Activated CD4-positive, alpha-beta T cell treated with anti-CD3 and anti-CD28 coated beads, Interleukin-2, amount 10 ng/mL, durations not matched to agents 7 days and 5 days (primary cell): ENCODE data around the gene PRRG2. TPM values are rescaled to one million over a fixed set of nuclear protein-coding genes. Genes with fewer than 3 reads are reported as not detected.

Experiments used
- CTCF ChIA-PET: fragments of 350-600 bp; sonication (Branson Sonifier 250); formaldehyde crosslinking; loops from one replicate; lab custom pipeline; 2021; ENCODE audit warnings: antibody characterized with exemption; lab: Charles Lee
- POLR2A ChIA-PET: fragments of 350-600 bp; sonication (Branson Sonifier 250); formaldehyde crosslinking; loops from one replicate; lab custom pipeline; 2021; ENCODE audit warnings: antibody characterized with exemption; lab: Charles Lee
- DNase-seq: peaks from one replicate; pipeline ENCODE4 v3.0.0-alpha.2; 2020
- H3K27ac Mint-ChIP-seq: one replicate; pipeline ENCODE4 v1.8.0; 2021; ENCODE audit warnings: mild to moderate bottlenecking, moderate library complexity, mixed read lengths
- H3K27me3 Mint-ChIP-seq: one replicate; pipeline ENCODE4 v1.8.0; 2021; ENCODE audit warnings: mixed read lengths
- H3K36me3 Mint-ChIP-seq: one replicate; pipeline ENCODE4 v1.8.0; 2021; ENCODE audit warnings: low read depth, mixed read lengths
- H3K4me1 Mint-ChIP-seq: one replicate; pipeline ENCODE4 v1.8.0; 2021; ENCODE audit warnings: mixed read lengths
- H3K4me3 Mint-ChIP-seq: one replicate; pipeline ENCODE4 v1.8.0; 2021; ENCODE audit warnings: mild to moderate bottlenecking, moderate library complexity, mixed read lengths
- H3K9me3 Mint-ChIP-seq: one replicate; pipeline ENCODE4 v1.8.0; 2021; ENCODE audit warnings: mixed read lengths
- total RNA-seq, 2 experiments: library from RNA; stranded (reverse); gene quantifications; one replicate each; pipeline ENCODE4 v1.2.3, GENCODE V29; 2021

The PRRG2 gene
- total RNA-seq, 2 experiments from 2014 or later, result 1.1 TPM

DNA sequence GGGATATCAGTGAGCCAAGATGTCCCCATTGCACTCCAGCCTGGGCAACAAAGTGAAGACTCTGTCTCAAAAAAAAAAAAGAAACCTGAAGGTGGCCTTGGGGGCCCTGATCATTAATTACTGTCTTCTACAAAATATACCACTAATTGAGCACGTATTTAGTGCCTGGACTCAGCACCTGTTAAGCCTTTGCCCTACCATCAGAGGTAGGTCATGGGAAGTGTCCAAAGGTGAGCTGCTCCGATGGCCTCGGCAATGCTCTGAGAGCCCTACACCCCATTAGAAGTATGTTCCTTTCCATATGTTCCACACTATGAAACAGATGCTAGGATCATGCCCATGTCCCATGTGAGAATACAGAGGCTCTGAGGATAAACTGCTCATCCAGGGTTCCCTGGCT, 21.7 kb upstream of the PRRG2 start:
- H3K27me3 Mint-ChIP-seq, result no peaks in the 10 kb centered on the region
- ChIA-PET CTCF (interaction anchor here (0.8 to 9.7 kb wide), 9 partner anchors 10 to 116 kb away, joined by 3 to 95 read pairs (median 5); partner anchors contain the start of gene FLT3LG), POLR2A (interaction anchor here (1.6 kb wide), 1 partner anchor 10 kb away, joined by 11 read pairs; no protein-coding TSS in a partner anchor)
- peaks cover 84% of the 10 kb centered on the region for H3K4me1 Mint-ChIP-seq
- peak overlapping the region; percentile 84 for H3K4me3 Mint-ChIP-seq
- no peaks in the 10 kb centered on the region for H3K9me3 Mint-ChIP-seq
- peak overlapping the region; percentile 94 for H3K27ac Mint-ChIP-seq
- peaks cover 70% of the 10 kb centered on the region for H3K36me3 Mint-ChIP-seq
- no peak for DNase-seq

DNA sequence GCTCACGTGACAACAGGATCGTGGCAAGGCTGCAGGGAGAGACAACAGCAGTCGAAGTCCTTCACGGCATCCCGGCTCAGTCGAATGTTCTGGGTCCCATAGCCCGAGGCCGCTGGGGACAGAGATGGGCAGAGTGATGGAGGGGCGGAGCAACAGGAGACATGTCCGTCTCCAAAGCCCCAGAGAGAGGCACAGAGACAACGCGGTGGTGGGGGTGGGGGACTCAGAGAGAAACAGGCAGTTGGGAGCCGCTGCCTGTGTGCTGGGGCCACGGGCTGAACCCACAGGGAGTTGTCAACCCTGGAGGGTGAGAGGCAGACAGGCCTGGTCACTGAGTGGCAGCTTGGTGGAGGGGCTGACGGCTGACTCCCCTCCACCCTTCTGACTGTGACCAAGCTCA, 21.2 kb upstream of the PRRG2 start:
- no peaks in the 10 kb centered on the region for H3K9me3 Mint-ChIP-seq
- H3K27me3 Mint-ChIP-seq, result no peaks in the 10 kb centered on the region
- ChIA-PET POLR2A (no interaction called here), CTCF (interaction anchor here (0.5 to 9.7 kb wide), 7 partner anchors 11 to 54 kb away, joined by 3 to 95 read pairs (median 8); no protein-coding TSS in a partner anchor)
- H3K4me1 Mint-ChIP-seq, result peaks cover 84% of the 10 kb centered on the region
- peak; percentile 46 for DNase-seq
- H3K27ac Mint-ChIP-seq, result peak overlapping the region; percentile 94
- peaks cover 70% of the 10 kb centered on the region for H3K36me3 Mint-ChIP-seq
- peak overlapping the region; percentile 84 for H3K4me3 Mint-ChIP-seq

DNA sequence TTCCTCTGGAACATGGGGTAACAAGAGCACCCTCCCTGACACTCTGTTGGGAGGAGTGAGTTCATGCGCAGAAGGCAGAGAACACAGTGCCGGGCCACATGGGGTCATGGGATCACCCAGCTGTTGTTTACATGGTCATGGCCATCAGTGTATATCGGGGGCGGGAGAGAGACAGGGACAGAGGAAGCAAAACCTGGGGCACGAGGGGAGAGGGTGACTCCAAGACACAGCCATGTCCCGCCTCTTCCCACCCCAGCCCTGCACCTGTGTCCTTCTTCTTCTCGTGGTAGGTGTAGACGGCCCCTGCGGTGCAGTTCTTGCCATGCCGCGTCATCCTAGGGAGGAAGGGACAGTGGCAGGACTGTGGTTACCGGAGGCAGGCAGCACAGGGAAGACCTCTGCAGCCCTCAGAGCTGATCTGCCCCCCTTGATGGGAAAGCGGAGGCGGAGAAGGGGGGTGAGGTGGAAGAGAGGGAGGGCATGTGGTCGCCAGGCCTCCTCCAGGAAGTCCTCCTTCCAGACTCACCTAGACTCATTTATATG, 20.7 kb upstream of the PRRG2 start:
- H3K9me3 Mint-ChIP-seq, result no peaks in the 10 kb centered on the region
- peak overlapping the region; percentile 84 for H3K4me3 Mint-ChIP-seq
- H3K27ac Mint-ChIP-seq, result peak overlapping the region; percentile 94
- H3K27me3 Mint-ChIP-seq, result no peaks in the 10 kb centered on the region
- H3K4me1 Mint-ChIP-seq, result peaks cover 84% of the 10 kb centered on the region
- peak; percentile 46 for DNase-seq
- ChIA-PET CTCF (interaction anchor here (0.5 to 9.7 kb wide), 10 partner anchors 11 to 87 kb away, joined by 3 to 95 read pairs (median 8); partner anchors contain the start of gene FLT3LG), POLR2A (interaction anchor here (0.5 kb wide), 1 partner anchor 33 kb away, joined by 3 read pairs; the partner anchor contains the start of gene RCN3)
- H3K36me3 Mint-ChIP-seq, result peaks cover 68% of the 10 kb centered on the region

DNA sequence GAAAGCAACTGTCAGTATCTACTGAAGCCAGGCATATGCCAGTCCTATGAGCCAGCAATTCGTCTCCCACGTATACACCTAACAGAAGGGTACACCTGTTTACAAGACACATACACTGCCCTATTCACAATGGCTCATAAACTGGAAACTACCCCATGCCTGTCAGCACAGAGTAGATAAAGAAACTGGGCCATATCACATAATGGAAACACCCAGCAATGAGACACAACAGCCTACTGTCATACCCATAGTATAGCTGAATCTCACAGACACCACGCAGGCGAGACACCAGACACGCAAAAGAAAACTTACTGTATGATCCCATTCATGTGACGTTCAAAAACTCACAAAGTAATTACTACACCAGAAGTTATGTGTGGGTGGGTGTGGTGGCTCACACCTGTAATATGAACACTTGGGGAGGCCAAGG, 16.5 kb upstream of the PRRG2 start:
- ChIA-PET POLR2A (no interaction called here), CTCF (interaction anchor here (0.6 to 2.8 kb wide), 5 partner anchors 8 to 83 kb away, joined by 3 to 9 read pairs (median 4); partner anchors contain the start of gene RCN3)
- H3K27me3 Mint-ChIP-seq, result no peaks in the 10 kb centered on the region
- H3K4me1 Mint-ChIP-seq, result peaks cover 88% of the 10 kb centered on the region
- peaks cover 41% of the 10 kb centered on the region for H3K36me3 Mint-ChIP-seq
- peak; percentile 25 for DNase-seq
- no peaks in the 10 kb centered on the region for H3K9me3 Mint-ChIP-seq
- peak overlapping the region; percentile 91 for H3K27ac Mint-ChIP-seq
- peak overlapping the region; percentile 5 for H3K4me3 Mint-ChIP-seq

DNA sequence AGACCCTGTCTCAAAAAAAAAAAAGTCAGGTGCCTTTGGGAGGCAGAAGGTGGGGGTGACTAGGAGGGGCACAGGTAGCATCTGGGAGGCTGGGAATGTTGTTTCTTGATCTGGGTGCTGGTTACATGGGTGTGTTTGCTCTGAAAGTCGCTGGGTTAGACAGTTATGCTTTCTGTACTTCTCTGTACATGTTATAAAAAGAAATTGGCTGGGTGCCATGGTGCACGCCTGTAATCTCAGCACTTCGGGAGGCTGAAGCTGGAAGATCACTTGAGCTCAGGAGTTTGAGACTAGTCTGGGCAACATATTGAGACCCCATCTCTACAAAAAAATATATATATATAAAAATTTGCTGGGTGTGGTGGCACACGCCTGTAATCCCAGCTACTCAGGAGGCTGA, 15.9 kb upstream of the PRRG2 start:
- H3K4me1 Mint-ChIP-seq, result peaks cover 88% of the 10 kb centered on the region
- ChIA-PET POLR2A (no interaction called here), CTCF (interaction anchor here (1.0 to 2.8 kb wide), 3 partner anchors 9 to 19 kb away, joined by 3 to 9 read pairs (median 5); no protein-coding TSS in a partner anchor)
- DNase-seq, result no peak
- peaks cover 38% of the 10 kb centered on the region for H3K36me3 Mint-ChIP-seq
- H3K27me3 Mint-ChIP-seq, result no peaks in the 10 kb centered on the region
- H3K9me3 Mint-ChIP-seq, result no peaks in the 10 kb centered on the region
- peak overlapping the region; percentile 18 for H3K4me3 Mint-ChIP-seq
- H3K27ac Mint-ChIP-seq, result peak overlapping the region; percentile 91

DNA sequence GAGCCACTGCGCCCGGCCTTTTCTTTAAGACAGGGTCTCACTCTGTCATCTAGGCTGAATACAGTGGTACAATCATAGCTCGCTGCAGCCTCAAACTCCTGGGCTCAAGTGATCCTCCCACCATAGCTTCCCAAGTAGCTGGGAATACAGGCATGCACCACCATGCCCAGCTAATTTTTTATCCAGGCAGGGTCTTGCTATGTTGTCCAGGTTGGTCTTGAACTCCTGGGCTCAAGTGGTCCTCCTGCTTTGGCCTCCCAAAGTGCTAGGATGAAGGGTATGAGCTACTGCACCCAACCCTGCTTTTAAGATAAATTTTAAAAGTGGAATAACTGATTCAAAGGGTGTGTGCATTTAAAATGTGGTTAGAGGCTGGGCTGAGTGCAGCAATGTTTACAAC, 14.8 kb upstream of the PRRG2 start:
- Mint-ChIP-seq H3K36me3 (peaks cover 32% of the 10 kb centered on the region), H3K4me3 (no peak overlapping the region)
- POLR2A ChIA-PET, result no interaction called here

DNA sequence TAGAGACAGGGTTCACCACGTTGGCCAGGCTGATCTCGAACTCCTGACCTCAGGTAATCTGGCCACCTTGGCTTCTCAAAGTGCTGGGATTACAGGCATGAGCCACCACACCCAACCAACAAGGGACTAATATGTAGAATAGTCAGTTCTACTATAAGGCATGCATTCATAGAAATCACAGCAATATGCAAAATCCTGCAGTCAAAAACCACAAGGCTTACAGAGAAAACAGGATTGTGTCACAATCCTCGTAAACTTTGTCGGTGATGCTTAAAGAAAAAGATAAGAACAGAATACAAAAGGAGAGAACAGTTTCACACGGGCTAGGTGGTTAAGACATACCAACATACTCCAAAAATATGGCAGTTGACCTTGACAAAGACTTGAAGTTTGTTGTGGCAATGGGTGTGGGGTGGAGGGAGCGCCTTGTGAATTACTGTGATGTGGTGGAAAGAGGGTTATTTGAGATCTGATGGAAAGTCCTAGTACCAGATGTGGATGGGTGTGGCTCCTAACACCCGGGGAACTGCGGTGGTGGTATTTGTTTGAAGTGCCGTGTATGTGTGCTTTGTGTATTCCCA, 13.2 kb upstream of the PRRG2 start:
- DNase-seq, result peak; percentile 92
- POLR2A ChIA-PET, result no interaction called here
- peak overlapping the region; percentile 98 for H3K27ac Mint-ChIP-seq
- no peaks in the 10 kb centered on the region for H3K9me3 Mint-ChIP-seq
- H3K4me1 Mint-ChIP-seq, result peaks cover 76% of the 10 kb centered on the region
- CTCF ChIA-PET, result interaction anchor here (0.6 to 1.1 kb wide), 2 partner anchors 10 to 42 kb away, joined by 3 read pairs; no protein-coding TSS in a partner anchor
- peak overlapping the region; percentile 61 for H3K4me3 Mint-ChIP-seq
- H3K27me3 Mint-ChIP-seq, result no peaks in the 10 kb centered on the region
- H3K36me3 Mint-ChIP-seq, result peaks cover 29% of the 10 kb centered on the region

More for the DNA sequence above, 14.8 kb upstream of the PRRG2 start:
- H3K4me1 Mint-ChIP-seq, result peaks cover 86% of the 10 kb centered on the region
- H3K27ac Mint-ChIP-seq, result peak overlapping the region; percentile 98
- CTCF ChIA-PET, result interaction anchor here (1.0 to 2.8 kb wide), 2 partner anchors 17 to 20 kb away, joined by 5 to 9 read pairs; no protein-coding TSS in a partner anchor
- DNase-seq, result no peak
- no peaks in the 10 kb centered on the region for H3K27me3 Mint-ChIP-seq
- no peaks in the 10 kb centered on the region for H3K9me3 Mint-ChIP-seq

DNA sequence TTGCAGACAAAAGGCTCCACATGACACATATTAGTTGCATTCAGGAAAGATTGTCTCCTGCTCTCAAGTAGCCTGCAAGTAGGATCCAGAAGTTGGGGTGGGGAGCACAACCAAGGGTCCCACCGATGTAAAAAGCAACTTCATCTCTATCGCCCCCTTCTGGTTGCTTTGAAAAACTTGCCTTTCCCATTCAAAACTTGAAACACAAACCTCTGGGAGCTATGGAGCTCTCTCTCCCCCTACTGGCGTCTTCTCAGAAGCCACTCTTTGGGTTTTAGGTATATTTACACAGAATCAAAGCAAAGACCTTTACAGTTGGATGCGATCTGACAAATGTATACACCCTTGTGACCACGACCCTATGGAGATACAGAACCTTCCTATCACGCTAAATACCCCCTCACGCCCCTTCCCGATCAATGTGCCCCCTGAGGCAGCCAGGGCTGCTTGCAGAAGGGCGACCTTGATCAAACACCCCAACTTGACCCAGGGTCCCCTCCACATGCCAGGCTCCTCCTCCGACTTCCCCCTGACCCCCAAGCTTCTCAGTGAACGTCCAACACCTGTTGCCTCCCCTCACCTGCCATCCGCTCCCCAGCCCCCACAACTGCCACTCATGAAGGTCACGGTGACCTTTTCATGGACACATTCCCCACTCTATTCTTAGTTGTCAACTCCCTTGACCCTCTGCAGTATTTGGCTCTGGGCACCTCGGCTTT, 10.8 kb upstream of the PRRG2 start:
- Mint-ChIP-seq H3K4me1 (peaks cover 70% of the 10 kb centered on the region), H3K4me3 (peak overlapping the region; percentile 51), H3K9me3 (no peaks in the 10 kb centered on the region), H3K27ac (peak overlapping the region; percentile 98), H3K27me3 (no peaks in the 10 kb centered on the region), H3K36me3 (peaks cover 32% of the 10 kb centered on the region)
- ChIA-PET CTCF (interaction anchor here (0.6 to 6.5 kb wide), 36 partner anchors 10 to 363 kb away, joined by 3 to 95 read pairs (median 6); partner anchors contain the start of genes FLT3LG, NOSIP, PRMT1 and PRRG2), POLR2A (interaction anchor here (1.6 kb wide), 1 partner anchor 11 kb away, joined by 11 read pairs; no protein-coding TSS in a partner anchor)
- peak; percentile 88 for DNase-seq

DNA sequence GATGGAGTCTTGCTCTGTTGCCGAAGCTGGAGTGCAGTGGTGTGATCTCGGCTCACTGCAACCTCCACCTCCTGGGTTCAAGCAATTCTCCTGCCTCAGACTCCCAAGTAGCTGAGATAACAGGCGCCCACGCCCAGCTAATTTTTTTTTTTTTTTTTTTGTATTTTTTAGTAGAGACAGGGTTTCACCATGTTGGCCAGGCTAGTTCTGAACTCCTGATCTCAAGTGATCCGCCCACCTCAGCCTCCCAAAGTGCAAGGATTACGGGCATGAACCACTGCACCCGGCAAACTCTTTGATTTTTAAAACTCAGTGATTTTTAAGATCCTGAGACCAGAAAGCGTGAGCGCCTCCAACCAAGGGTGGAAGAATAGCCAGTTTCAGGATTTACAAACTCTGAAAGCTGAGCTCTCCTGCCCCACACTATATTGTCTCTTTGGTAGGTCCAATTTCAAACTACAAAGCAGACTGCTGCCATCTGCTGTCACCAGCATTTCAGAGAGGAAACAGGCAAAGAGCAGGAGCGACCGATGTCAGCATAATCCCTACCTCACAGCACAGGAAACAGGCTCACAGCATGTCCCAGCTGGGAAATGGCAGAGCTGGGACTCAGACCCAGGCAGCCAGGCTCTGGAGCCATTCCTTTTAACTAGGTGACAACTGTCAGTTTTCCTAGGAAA, 10.0 kb upstream of the PRRG2 start:
- Mint-ChIP-seq H3K9me3 (no peaks in the 10 kb centered on the region), H3K36me3 (peaks cover 36% of the 10 kb centered on the region), H3K4me3 (peak overlapping the region; percentile 4), H3K4me1 (peaks cover 63% of the 10 kb centered on the region), H3K27me3 (no peaks in the 10 kb centered on the region), H3K27ac (peak overlapping the region; percentile 70)
- ChIA-PET POLR2A (interaction anchor here (0.7 kb wide), 1 partner anchor 41 kb away, joined by 7 read pairs; no protein-coding TSS in a partner anchor), CTCF (interaction anchor here (0.6 to 6.5 kb wide), 26 partner anchors 9 to 363 kb away, joined by 3 to 95 read pairs (median 7); partner anchors contain the start of genes FLT3LG, NOSIP, PRMT1 and PRRG2)
- DNase-seq, result peak; percentile 74

DNA sequence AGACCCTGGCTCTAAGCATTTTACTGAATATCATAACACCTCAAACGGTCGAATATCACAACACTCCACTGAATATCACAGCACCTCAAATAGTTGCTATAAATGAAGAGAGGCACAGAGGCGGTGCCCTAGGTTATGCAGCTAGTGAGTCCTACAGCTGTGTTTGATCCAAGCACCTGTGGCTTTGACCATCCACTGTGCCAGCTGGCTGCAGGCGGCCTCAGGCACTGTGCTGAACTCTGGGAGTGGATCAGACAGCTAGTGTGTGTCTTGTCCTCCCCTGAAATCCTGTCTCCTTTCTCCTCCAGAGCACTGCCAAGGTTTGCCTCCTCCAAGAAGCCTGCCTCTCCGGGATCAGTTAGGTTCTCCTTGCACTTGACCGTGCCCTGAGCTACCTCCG, 8.1 kb upstream of the PRRG2 start:
- peak overlapping the region; percentile 64 for H3K27ac Mint-ChIP-seq
- DNase-seq, result no peak
- H3K4me1 Mint-ChIP-seq, result peaks cover 58% of the 10 kb centered on the region
- H3K9me3 Mint-ChIP-seq, result no peaks in the 10 kb centered on the region
- H3K4me3 Mint-ChIP-seq, result no peak overlapping the region
- peaks cover 39% of the 10 kb centered on the region for H3K36me3 Mint-ChIP-seq
- CTCF ChIA-PET, result interaction anchor here (6.5 kb wide), 1 partner anchor 15 kb away, joined by 95 read pairs; no protein-coding TSS in a partner anchor
- no peaks in the 10 kb centered on the region for H3K27me3 Mint-ChIP-seq
- POLR2A ChIA-PET, result no interaction called here

DNA sequence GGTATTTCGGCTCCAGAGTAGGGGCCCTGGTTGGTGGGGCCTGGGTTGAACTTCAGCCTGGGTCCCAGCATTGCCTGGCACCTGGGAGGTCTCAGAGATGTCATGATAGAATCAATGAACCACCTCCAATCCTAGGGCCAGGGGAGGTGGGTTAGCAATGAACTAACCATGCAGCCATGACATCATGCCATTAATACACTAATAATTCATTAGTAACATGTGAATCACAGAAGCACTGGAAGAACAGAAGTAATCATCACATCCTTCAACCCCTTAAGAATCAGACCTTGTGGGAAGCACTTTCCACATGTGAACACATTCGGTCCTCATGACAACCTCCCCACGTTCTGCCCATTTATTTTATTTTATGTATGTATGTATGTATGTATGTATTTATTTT, 7.7 kb upstream of the PRRG2 start:
- ChIA-PET POLR2A (no interaction called here), CTCF (interaction anchor here (6.5 kb wide), 1 partner anchor 15 kb away, joined by 95 read pairs; no protein-coding TSS in a partner anchor)
- no peak overlapping the region for H3K4me3 Mint-ChIP-seq
- no peaks in the 10 kb centered on the region for H3K27me3 Mint-ChIP-seq
- peaks cover 38% of the 10 kb centered on the region for H3K36me3 Mint-ChIP-seq
- H3K9me3 Mint-ChIP-seq, result no peaks in the 10 kb centered on the region
- peak overlapping the region; percentile 64 for H3K27ac Mint-ChIP-seq
- H3K4me1 Mint-ChIP-seq, result peaks cover 58% of the 10 kb centered on the region
- DNase-seq, result no peak
